ENCODE data around the gene FDPS. TPM values are rescaled to one million over a fixed set of nuclear protein-coding genes. Genes with fewer than 3 reads are reported as not detected.
"Not testable (repeated sequence)": the region's sequence is repeated elsewhere in the genome, so short reads cannot be mapped to it uniquely, and the experiment has no call there.

FDPS gene
- total RNA-seq, 1 donor from 2014 or later, result 266 TPM

DNA sequence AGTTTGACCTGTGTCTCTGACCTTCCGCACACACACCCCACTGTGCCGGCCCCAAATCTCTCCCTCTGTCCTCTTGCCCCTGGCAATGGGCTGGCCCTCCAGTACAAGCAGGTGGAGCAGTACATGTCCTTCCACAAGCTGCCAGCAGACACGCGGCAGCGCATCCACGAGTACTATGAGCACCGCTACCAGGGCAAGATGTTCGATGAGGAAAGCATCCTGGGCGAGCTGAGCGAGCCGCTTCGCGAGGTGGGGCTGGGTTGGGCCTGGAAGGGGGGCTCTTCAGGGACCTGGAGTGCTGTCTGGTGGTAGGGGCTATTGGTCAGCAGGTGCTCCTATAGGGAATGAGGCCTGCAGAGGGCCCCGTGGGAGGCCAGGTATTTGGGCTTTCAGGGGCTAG, 23.6 kb upstream of the FDPS start:
- ATAC-seq, result no peak
- no peak for DNase-seq (ENCODE audit: low spot score)

DNA sequence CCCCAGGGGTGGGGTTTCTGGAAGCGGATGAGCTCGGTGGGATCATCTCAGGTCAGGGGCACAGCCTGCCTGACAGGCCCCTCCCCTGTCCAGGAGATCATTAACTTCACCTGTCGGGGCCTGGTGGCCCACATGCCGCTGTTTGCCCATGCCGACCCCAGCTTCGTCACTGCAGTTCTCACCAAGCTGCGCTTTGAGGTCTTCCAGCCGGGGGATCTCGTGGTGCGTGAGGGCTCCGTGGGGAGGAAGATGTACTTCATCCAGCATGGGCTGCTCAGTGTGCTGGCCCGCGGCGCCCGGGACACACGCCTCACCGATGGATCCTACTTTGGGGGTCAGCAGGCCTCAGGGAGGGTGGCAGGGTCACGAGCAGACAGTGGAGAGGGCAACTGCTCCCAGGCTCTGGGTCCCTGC, 23.0 kb upstream of the FDPS start:
- ATAC-seq (peak; percentile 8), DNase-seq (ENCODE audit: low spot score) (no peak)

DNA sequence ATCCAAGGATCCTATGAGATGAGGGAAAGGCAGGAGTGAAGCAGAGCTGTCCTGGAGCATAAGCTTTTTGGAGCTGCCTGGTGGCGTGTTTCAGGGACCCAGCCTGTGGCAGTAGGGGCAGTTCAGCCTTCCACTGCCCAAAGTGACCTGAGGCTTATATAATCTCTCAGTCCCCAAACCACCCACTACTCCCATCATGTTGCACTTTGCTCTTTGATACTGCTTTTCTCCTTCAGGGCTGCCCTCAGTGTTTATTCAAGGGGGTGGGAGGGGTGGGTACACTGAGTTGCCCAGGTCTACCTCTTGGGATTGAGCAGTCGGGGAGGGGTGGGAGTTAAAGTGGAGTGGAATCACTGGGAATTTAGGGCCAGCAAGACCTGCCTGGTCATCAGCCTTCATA, 22.1 kb upstream of the FDPS start:
- DNase-seq (ENCODE audit: low spot score) (no peak), ATAC-seq (peak; percentile 69)

DNA sequence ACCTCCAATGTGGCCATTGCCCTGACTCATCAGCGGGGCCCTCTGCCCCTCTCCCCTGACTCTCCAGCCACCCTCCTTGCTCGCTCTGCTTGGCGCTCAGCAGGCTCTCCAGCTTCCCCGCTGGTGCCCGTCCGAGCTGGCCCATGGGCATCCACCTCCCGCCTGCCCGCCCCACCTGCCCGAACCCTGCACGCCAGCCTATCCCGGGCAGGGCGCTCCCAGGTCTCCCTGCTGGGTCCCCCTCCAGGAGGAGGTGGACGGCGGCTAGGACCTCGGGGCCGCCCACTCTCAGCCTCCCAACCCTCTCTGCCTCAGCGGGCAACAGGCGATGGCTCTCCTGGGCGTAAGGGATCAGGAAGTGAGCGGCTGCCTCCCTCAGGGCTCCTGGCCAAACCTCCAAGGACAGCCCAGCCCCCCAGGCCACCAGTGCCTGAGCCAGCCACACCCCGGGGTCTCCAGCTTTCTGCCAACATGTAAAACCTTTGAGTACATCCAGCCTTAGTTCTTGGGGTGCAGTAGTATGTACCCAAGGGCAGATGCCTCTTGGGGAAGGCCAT, 20.6 kb upstream of the FDPS start:
- ATAC-seq (peak; percentile 13), DNase-seq (ENCODE audit: low spot score) (no peak)

DNA sequence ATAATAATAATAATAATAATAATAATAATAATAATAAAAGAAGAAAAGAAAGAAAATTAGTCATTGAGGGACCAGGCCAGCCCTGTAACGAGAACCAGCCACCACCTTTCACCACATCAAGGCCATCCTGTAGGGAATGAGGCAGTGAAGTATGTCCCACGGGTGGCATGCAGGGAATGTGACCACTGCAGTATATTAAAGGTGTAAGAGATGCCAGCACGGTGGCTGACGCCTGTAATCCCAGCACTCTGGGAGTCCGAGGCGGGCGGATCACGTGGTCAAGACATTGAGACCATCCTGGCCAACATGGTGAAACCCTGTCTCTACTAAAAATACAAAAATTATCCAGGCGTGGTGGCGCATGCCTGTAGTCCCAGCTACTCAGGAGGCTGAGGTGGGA, 17.7 kb upstream of the FDPS start:
- DNase-seq (ENCODE audit: low spot score); ATAC-seq: not testable (repeated sequence)

DNA sequence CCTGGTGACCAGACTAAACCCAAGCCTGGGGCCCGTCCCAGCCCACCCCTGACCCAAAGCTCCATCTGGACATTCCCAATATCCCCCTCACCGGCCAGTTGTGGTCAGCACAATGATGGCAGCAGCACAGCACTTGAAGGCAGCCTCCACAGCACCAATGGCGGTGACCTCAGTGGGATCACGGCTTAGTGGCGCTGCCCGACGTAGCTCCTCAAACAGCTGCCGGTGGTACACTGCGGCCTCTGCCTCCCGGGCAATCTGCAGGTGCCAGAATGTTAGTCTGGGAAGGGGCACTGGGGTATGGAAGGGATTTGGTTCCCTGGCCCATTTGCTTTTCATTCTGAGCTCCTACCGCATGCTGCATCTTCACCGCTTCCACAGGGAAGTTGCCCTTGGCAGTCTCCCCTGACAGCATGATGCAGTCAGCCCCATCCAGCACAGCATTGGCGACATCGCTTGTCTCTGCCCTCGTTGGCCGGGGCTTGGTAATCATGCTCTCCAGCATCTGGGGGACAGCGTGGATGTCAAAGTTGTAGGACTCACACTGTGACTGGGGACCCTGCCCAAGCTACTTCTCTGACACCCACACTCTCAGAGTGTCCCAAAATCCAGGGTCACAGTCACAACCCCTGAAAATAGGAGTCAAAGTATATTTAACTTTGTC, 15.4 kb upstream of the FDPS start:
- no peak for ATAC-seq
- DNase-seq (ENCODE audit: low spot score), result no peak

DNA sequence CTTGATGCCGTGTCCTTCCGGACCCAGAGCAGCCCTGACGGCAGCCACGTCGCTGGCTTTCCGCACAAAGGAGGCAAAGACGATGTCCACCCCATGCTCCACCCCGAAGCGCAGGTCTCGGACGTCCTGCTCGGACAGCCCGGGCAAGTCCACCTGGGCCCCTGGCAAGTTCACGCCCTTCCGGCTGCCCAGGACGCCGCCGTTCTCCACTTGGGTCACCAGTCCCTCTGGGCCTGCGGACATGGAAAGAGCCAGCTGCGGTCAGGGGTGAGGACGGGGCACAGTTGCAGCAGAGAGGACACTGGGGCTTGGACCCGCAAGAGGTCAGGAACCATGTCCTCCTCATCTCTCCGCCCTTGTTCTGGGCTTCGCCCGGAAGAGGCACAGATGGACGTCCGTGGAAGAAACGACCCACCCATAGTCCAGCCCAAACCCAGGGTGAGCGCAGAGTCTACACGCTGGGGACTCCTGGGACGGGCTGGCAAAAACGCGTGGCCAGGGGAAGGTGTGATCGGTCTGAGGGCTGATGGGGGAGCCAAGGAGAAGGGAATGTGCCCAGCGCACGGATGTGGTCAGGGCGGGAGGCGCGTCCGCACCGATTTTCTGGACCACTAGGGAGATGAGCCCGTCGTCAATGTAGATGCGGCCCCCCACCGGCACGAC, 14.0 kb upstream of the FDPS start:
- no peak for ATAC-seq

DNA sequence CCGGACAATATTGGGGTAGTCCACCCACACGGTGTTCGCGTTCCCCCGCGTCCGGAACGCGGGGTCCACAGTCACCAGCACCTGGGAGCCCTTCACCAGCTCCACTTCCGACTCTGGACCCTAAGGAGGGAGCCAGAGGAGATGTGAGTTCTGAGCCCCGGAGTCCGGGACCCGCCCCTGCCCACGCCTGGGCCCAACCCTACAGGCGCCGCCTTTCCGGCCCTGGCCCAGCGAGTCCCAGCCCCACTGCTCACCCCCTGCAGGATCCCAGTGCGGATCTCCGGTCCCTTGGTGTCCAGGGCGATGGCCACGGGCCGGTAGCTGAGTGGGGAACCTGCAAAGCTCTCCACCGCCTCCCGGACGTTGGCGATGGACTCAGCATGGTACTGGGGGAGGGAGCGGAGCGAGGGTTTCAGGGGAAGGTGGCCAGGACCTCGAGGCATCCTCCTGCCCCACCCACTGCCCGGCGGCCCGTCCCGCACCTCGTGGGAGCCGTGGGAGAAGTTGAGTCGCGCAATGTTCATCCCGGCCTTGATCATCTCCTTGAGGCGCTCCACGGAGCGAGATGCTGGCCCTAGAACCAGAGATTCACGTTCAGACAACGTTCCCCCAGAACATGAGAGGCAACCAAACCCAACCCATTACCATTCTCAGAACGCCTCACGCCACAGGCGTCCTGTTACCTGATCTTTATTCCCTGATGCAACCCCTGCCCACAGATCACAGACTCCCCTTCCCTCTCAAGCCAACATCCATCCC, 13.3 kb upstream of the FDPS start:
- ATAC-seq (no peak), DNase-seq (ENCODE audit: low spot score) (no peak)

More for the DNA sequence above, 14.0 kb upstream of the FDPS start:
- DNase-seq (ENCODE audit: low spot score), result no peak

DNA sequence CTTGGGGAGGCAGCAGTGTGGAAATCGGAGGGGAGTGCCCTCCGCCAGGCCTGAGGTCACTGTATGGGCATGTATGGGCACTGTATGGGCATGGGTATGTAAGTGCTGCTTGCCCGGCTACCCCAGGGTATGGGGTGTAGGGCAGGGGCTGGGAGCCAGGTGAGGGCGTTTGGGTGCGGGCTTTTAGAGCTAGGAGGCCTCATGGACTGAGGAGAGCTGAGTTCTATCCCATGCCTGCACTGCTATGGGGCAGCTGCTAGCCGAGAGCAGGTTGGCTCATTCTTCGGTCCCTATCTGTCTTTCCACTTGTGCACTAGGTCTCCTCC, 12.8 kb upstream of the FDPS start:
- ATAC-seq, result no peak
- DNase-seq (ENCODE audit: low spot score), result no peak

DNA sequence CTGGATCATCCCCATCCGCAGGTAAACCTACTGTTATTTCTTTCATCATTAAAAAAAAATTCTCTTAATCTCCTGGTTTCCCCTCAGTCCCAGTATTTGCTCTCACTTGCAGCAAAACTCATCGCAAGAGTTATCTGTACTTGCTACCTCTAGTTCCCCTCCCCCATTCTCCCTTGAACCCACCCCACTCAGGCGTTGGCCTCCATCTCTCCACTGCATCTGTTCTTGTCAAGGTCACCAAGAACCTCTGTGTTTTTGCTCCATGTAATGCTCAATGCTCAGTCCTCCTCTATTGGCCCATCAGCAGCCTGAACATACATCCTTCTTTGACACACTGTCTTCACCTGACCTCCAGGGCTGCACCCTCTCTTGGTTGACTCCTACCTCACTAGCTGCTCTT, 12.0 kb upstream of the FDPS start:
- ATAC-seq, result no peak

DNA sequence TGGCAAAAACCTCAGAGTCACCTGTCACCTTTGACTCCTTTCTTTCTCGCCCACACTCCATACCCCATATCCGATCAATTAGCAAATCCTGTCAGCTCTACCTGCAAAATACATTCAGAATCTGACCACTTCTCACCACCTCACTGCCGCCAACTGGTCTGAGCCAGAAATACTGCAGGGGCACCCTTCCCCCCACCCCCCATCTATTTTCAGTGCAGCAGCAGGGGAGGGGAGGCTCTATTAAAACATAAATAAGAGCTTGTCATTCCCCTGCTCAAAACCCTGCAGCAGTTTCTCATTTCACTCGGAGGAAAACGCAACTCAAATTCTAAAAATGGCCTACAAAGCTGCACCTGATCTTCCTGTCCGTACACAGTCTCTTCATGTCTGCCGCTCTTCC, 11.3 kb upstream of the FDPS start:
- ATAC-seq (no peak), DNase-seq (ENCODE audit: low spot score) (no peak)

More for the DNA sequence above, 12.0 kb upstream of the FDPS start:
- no peak for DNase-seq (ENCODE audit: low spot score)

DNA sequence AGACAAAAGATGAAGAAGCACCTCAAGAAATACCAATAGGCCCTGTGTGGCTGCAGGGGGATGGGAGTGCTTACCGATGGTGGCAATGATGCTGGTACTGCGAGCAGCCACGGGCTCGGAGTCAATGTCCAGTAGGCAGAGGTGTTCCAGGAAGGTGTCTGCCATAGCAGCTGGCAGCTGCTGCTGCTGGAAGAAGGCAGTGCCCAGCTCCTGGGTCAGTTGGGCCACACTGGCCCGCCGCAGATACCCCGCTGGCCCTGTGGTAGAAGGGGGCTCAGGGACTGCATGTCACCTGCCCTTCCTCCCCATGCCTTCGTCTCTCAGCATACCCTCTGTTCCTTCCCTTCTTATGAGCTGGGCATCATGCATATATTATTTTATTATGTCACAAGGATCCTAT, 8.6 kb upstream of the FDPS start:
- ATAC-seq, result peak; percentile 55
- DNase-seq (ENCODE audit: low spot score), result no peak

DNA sequence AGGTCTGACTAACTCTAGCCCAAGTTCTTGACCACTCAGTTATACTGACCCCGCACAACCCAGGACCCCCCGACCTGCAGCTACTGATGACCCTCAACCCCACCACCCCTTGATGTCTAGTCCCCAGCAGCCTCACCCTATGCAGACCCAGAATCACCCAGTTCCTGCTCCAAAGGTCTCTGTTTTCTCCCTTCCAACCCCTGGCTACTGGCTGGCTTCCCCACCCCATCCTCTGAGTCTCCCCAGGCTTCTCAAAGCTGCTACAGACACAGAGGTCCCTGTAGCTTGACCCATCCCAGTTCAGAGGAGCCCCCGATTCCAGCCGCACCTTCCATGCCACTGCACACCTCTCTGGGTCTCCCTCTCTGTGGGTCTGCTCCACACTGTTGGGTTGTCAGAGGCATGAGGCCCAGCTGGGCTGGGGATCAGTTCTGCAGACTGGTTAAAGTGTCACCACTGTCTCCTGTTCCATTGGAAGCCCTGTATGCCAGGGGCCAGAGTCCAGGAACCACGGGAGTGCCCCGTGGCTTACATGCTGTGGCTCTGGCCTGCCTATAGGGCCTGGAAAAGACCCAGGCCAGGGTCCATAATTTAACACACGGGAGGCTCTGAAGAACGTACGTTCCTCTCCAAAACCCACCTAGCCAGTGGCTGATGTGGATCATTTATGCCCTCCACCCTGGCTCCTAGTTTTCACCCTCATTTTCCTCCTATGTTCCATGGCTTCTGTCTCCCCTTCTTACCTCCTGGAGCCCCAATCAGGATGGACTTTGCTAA, 7.9 kb upstream of the FDPS start:
- peak; percentile 89 for ATAC-seq
- DNase-seq (ENCODE audit: low spot score), result peak; percentile 95

DNA sequence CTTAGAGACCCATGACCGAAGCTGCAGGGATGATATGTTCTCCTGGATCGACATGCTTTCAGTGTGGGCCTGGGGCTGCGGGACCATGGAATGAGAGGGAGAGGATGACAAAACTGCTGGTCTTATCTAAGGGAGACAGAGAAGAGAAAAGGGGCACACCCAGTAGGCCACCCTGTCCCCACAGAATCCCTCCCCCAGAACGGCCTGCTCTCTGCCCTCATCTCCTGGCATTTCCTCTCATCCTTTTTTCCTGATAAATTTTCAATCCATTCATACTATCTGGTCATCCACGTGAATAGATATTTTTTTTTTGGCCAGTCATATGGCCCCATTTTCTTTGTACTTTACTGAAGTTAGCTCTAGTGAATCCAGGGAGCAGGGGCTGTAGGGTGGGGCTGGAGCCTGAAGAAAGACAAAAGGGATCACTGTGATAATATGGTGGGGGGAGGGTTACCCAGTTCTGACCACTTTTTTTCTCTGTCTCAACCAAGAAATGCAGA, 7.3 kb upstream of the FDPS start, which contains the start of gene PKLR:
Gene PKLR, minus strand, starts transcription at position 97 of the 500 bp plus-strand sequence. Its CDS starts 43 bp downstream, at position 54.
- ATAC-seq (no peak), DNase-seq (ENCODE audit: low spot score) (no peak)

DNA sequence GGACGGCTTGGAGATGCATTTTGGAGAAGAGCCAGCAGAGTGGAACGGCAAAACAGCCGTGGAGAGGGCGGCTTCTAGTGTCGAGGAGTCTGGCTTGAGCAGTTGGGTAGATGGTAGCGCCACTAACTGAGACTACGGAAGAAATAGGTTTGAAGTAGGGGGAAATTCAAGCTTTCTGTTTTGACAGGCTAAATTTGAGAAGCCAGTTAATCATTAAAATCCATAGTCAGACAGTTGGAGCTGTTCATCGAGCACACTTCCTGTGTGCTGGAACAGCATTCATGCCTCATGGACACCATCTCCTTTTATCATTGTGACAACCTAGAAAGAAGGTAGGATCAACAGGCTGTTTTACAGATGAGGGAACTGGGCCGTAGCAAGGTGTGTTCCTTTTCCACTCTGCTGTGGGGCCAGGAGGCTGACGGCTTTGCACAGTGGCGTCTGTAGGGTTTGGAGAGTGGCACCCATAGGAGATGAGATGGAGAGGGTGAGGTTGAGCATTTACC, 4.1 kb upstream of the FDPS start:
- ATAC-seq (peak; percentile 14), DNase-seq (ENCODE audit: low spot score) (no peak)

DNA sequence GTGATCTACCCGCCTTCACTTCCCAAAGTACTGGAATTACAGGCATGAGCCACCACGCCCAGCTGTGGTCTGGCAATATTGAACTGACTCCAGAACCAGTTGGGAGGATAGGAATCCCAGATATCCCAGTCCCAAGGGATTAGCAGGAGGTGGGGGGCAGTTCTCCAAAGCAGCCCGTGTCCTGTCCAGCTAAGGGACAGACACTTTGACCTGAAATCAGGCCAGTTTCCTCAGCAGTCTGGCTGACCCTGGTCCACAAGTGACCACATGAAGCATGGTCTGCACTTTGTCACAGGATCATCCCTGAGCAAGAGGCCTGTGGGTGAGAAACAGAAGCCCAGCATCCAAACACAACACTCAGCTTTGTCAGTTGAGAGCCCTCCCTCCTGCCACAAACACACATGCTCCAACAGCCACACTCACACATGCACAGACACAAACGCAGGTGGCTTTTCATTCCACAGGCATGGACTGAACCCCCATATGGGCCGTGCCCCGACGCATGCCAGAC, 2.7 kb upstream of the FDPS start:
- peak; percentile 74 for DNase-seq (ENCODE audit: low spot score)
- ATAC-seq, result peak; percentile 38

DNA sequence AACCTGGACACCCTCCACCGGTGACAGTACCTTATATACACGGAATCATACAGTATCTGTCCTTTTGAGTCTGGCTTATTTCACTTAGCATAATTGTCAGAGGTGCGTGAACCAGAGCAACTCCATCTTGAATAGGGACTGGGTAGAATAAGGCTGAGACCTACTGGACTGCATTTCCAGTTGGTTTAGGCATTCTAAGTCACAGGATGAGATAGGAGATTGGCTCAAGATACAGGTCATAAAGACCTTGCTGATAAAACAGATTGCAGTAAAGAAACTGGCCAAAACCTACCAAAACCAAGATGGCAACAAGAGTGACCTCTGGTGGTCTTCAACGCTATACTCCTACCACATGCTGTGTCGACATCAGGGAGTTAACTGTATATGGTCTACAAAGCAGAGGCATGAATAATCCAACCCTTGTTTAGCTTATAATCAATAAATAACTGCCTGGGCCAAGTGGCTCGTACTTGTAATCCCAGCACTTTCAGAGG, 1.4 kb upstream of the FDPS start:
- DNase-seq (ENCODE audit: low spot score), result no peak

DNA sequence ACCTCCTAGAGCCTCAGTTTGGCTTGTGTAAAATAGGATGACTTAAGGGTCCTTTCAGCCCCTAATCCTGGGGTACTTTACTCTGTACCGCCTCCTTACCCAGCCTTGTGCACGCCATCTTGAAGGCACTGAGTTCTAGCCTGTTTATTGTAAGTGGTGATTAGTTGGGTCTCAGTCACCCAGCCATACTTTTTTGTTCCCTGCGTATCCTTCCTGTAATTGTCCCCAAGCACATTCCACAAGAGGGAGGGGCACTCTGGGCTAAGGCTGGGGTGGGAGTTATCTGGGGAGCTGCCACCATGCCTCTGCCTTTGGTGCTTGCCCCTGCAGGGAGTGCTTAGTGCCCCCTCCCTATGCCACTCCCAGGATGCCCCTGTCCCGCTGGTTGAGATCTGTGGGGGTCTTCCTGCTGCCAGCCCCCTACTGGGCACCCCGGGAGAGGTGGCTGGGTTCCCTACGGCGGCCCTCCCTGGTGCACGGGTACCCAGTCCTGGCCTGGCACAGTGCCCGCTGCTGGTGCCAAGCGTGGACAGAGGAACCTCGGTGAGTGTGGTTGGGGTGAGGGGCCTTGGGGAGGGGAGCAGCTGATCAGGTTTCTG, 856 bp downstream of the FDPS start:
- ATAC-seq (no peak), DNase-seq (ENCODE audit: low spot score) (peak; percentile 70)

More for the DNA sequence above, 1.4 kb upstream of the FDPS start:
- ATAC-seq, result no peak

DNA sequence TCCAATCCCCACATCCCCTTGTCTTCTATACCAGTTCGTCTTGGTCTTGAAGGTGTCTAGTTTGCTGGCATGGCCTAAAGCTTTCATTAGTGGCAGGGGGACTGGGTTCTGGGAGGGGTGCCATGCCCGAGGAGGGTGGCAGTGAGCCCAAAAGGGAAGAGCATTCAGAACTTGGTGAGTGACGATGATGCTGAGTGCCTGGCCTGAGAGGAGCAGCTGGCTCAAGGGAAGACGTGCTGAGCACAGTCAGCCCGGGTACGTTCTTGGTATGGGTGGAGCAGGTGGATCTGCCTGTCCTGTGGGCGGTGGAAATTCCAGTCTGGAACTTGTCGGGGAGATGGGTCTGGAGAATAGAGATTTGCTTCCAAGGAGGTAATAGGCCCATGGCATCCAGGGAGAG, 4.6 kb downstream of the FDPS start:
- DNase-seq (ENCODE audit: low spot score) (no peak), ATAC-seq (no peak)

DNA sequence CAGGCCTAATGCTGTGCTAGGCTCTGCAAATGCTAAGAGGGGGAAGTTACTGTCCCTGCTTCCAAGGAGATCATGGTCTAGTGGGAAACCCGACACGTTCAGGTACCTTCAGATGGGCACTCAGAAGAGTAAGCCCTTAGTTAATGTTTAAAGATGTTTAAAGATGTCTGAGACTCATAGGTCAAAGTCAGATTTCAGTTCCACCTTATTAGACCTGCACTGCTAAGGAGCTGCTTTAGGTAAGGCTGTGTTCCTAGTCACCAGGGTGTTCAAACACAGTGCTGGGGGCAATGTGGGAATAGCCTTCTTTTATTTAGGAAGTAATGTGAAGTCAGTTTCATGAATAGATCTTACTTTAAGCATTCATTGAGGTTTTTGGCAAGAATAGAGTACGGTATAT, 8.3 kb downstream of the FDPS start:
- peak; percentile 8 for ATAC-seq
- DNase-seq (ENCODE audit: low spot score), result no peak
